GM12878 (cell line): ENCODE measurements around the gene CBFA2T3. TPM values are rescaled to one million over a fixed set of nuclear protein-coding genes. Genes with fewer than 3 reads are reported as not detected.

Experiments used
- ATAC-seq: fragments of 200-7000 bp; cut with Tn5 transposase; 3 replicates; pipeline ENCODE4 v1.9.1; 2020; ENCODE audit warnings: mild to moderate bottlenecking, moderate library complexity
- BruUV-seq: library from RNA; stranded (reverse); fragments of 400-500 nt; replicated peaks from 2 replicates; lab custom pipeline; 2021; lab: Mats Ljungman, UMichigan
- CTCF ChIA-PET: fragments of 300-600 bp; sonication (Branson Sonifier 250); formaldehyde crosslinking; extraction: SDS; loops from one replicate; lab custom pipeline; 2021; ENCODE audit warnings: inconsistent platforms; lab: Yijun Ruan, JAX
- POLR2A ChIA-PET: fragments of 350-600 bp; formaldehyde crosslinking; extraction: SDS; loops from one replicate; lab custom pipeline; 2021; ENCODE audit warnings: inconsistent platforms; lab: Charles Lee
- RAD21 ChIA-PET: fragments of 300-600 bp; sonication (Branson Sonifier 250); formaldehyde crosslinking; loops from one replicate; lab custom pipeline; 2023; ENCODE audit warnings: antibody characterized with exemption; ENCODE audit not compliant: unreplicated experiment; lab: Charles Lee
- SMC1A ChIA-PET: fragments of 300-600 bp; sonication (Branson Sonifier 250); formaldehyde crosslinking; loops from one replicate; lab custom pipeline; 2023; ENCODE audit not compliant: unreplicated experiment, uncharacterized antibody; lab: Charles Lee
- DNase-seq: peaks from one replicate; pipeline ENCODE4 v3.0.0-alpha.2; 2011; ENCODE audit warnings: low read depth, low spot score
- FAIRE-seq: peaks from 3 replicates; lab custom pipeline; 2011; peaks lifted over from hg19 to GRCh38; lab: Jason Lieb, UNC
- H2AFZ ChIP-seq: 2 replicates; pipeline ENCODE4 v1.6.0; 2011; ENCODE audit warnings: low read depth, low read length, control low read depth; ENCODE audit not compliant: control insufficient read depth
- H3K27ac ChIP-seq: 2 replicates; pipeline ENCODE4 v1.5.1; 2011; ENCODE audit warnings: control low read depth; ENCODE audit not compliant: control insufficient read depth, insufficient read depth
- H3K27me3 ChIP-seq, 2 experiments: replicated peaks in 1 of 2; 2 replicates each; pipeline versions ENCODE4 v1.6.0 to v1.6.1; 2011; ENCODE audit warnings: low read length in 1 of 2; ENCODE audit not compliant: control insufficient read depth in 2 of 2, insufficient read depth in 2 of 2
- H3K36me3 ChIP-seq, 2 experiments: 2 replicates each; pipeline ENCODE4 v1.5.1; 2011; ENCODE audit warnings: low read length in 1 of 2; ENCODE audit not compliant: control insufficient read depth in 2 of 2, insufficient read depth in 2 of 2
- H3K4me1 ChIP-seq: 2 replicates; pipeline ENCODE4 v1.6.1; 2011; ENCODE audit warnings: mild to moderate bottlenecking, low read length, moderate library complexity, mixed read lengths; ENCODE audit not compliant: control insufficient read depth, insufficient read depth
- H3K4me2 ChIP-seq: 2 replicates; pipeline ENCODE4 v1.6.0; 2011; ENCODE audit warnings: control low read depth; ENCODE audit not compliant: control insufficient read depth, insufficient read depth
- H3K4me3 ChIP-seq: fragments of 200-600 bp; sonication (generic); 2 replicates; pipeline ENCODE4 v1.5.1; 2016
- H3K79me2 ChIP-seq: 2 replicates; pipeline ENCODE4 v1.6.0; 2011; ENCODE audit warnings: low read length; ENCODE audit not compliant: control insufficient read depth, insufficient read depth
- H3K9ac ChIP-seq: 2 replicates; pipeline ENCODE4 v1.8.0; 2011; ENCODE audit warnings: low read length, control low read depth, mixed read lengths; ENCODE audit not compliant: control insufficient read depth, insufficient read depth
- H3K9me3 ChIP-seq: replicated peaks from 3 replicates; pipeline ENCODE4 v1.5.1; 2011; ENCODE audit warnings: mild to moderate bottlenecking, low read length; ENCODE audit not compliant: control insufficient read depth, insufficient read depth
- H4K20me1 ChIP-seq: 2 replicates; pipeline ENCODE4 v1.6.0; 2011; ENCODE audit not compliant: control insufficient read depth, insufficient read depth
- CBFB ChIP-seq: IDR thresholded peaks from 2 replicates; pipeline ENCODE4 v1.6.1; 2016; ENCODE audit warnings: antibody characterized with exemption, low read depth
- CEBPB ChIP-seq, 2 experiments: fragments of 150-350 bp in 1 of 2; IDR thresholded peaks; 2 replicates each; pipeline ENCODE4 v1.6.1; 2012 to 2014; ENCODE audit warnings: low read depth in 2 of 2, low read length in 2 of 2, borderline replicate concordance in 1 of 2, inconsistent platforms in 1 of 2
- FOXM1 ChIP-seq: IDR thresholded peaks from 2 replicates; pipeline ENCODE4 v1.6.1; 2012; ENCODE audit warnings: low read depth, mild to moderate bottlenecking, inconsistent platforms, low read length, moderate library complexity
- HCFC1 ChIP-seq: fragments of 150-350 bp; IDR thresholded peaks from 2 replicates; pipeline ENCODE4 v1.6.1; 2014; ENCODE audit warnings: low read length
- PBX3 ChIP-seq: IDR thresholded peaks from 2 replicates; pipeline ENCODE4 v1.6.1; 2011; ENCODE audit warnings: mild to moderate bottlenecking, low read depth, low read length, moderate library complexity; ENCODE audit not compliant: insufficient replicate concordance
- POLR2AphosphoS2 ChIP-seq: IDR thresholded peaks from 2 replicates; pipeline ENCODE4 v1.6.1; 2011; ENCODE audit warnings: low read depth, mild to moderate bottlenecking, low read length, improper control_type of control experiment, moderate library complexity
- RB1 ChIP-seq: fragments of 450-650 bp; formaldehyde crosslinking; IDR thresholded peaks from 2 replicates; pipeline ENCODE4 v1.6.1; 2017; ENCODE audit warnings: mild to moderate bottlenecking, borderline replicate concordance
- RCOR1 ChIP-seq: conservative IDR thresholded peaks from 2 replicates; pipeline ENCODE4 v1.6.1; 2012; ENCODE audit warnings: low read depth, low read length, improper control_type of control experiment
- SP1 ChIP-seq: IDR thresholded peaks from one replicate; pipeline ENCODE4 v1.6.1; 2011; ENCODE audit warnings: low read depth, low read length
- SREBF1 ChIP-seq: IDR thresholded peaks from 2 replicates; pipeline ENCODE4 v1.6.1; 2012; ENCODE audit warnings: mild to moderate bottlenecking, low read length
- TARDBP ChIP-seq: IDR thresholded peaks from 2 replicates; pipeline ENCODE4 v1.6.1; 2016; ENCODE audit warnings: borderline replicate concordance
- ZBTB4 ChIP-seq: fragments of 450-650 bp; formaldehyde crosslinking; IDR thresholded peaks from 2 replicates; pipeline ENCODE4 v1.4.0; 2022; ENCODE audit warnings: mild to moderate bottlenecking, moderate library complexity
- WGBS: methylation state at CpG from one replicate; pipeline ENCODE4 v1.1.6; 2016; ENCODE audit warnings: low lambda C conversion rate; ENCODE audit not compliant: insufficient replicate concordance, insufficient coverage; ENCODE audit errors: missing lambda C conversion rate; 5-methylcytosine and 5-hydroxymethylcytosine counted together
- in situ Hi-C: fragments of 300-500 bp; cut with MboI; formaldehyde crosslinking; loops from 9 replicates; pipeline ENCODE4 v1.14.3; 2018; ENCODE audit warnings: mixed read lengths
- intact Hi-C: fragments of 100-400 bp; cut with micrococcal nuclease; formaldehyde crosslinking; loops from one replicate; pipeline ENCODE4 v1.14.2; 2022; ENCODE audit not compliant: unreplicated experiment
- polyA plus RNA-seq, 11 experiments: library from polyadenylated mRNA; depleted of rRNA in 4 of 11; unstranded in 6 of 11; stranded (reverse) in 5 of 11; fragments of >200 nt; fragmentation: Nextera tagmentation in 4 of 11; fragmentation: Illumina TruSeq in 1 of 11; extraction: Ambion mirVana in 4 of 11; extraction: Trizol in 1 of 11; gene quantifications; 1 replicate in 1 of 11; 2 replicates in 10 of 11; pipeline versions ENCODE4 v1.2.1 to v1.2.3, GENCODE V29; 2011 to 2016; ENCODE audit warnings: inconsistent platforms in 2 of 11, missing spikeins in 2 of 11, low read depth in 1 of 11
- total RNA-seq, 4 experiments: library from RNA; depleted of rRNA in 3 of 4; stranded (reverse); fragments of >200 nt in 3 of 4; fragmentation: Illumina TruSeq in 1 of 4; extraction: Trizol in 1 of 4; gene quantifications; 2 replicates each; pipeline versions ENCODE4 v1.2.1 to v1.2.3, GENCODE V29; 2013 to 2021
- TF ChIP-seq, protein P1 (sequence below): IDR thresholded peaks from 2 replicates; pipeline ENCODE4 v1.6.1; 2012; ENCODE audit warnings: low read depth, low read length, improper control_type of control experiment

The CBFA2T3 gene
- total and polyA plus RNA-seq, 10 of the 15 experiments (the other 5 are each of a cell fraction or from before 2014, with no cell fraction given) = 0.69 to 42.6 (median 4.5) TPM

DNA sequence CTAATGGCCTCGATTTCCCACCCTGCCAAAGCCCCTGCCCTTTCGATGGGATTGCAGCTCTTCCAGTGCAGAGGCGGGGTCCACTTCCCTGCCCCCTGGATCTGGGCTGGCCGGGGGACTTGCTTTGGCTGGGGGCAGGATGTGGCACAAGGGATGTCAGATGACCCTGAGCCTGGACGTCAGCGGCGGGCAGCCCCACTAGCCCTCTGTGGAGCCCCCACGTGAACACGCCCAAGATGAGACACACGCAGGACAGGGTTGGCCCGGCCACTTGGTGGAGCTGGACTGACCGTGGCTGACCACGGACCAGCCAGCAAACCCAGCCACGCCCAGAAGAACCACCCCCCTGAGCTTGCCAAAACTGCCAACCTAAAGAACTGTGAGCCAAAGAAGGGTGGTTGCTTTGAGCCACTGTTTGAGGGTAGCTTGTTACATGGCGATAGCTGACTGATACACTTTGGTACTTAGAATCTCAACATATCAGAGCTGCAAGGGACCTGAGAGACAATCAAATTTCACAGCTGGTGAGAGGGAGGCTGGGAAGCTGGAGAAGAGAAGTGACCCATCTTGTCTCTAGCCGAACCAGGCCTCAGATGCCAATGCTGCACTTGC is 63.9 kb downstream of the CBFA2T3 start:
- Histone ChIP-seq H3K79me2 (no peaks in the 10 kb centered on the region; the same call in 1 of the 2 replicates), H3K9ac (no peak overlapping the region), H3K27ac (no peak overlapping the region), H3K36me3 (peaks cover 0 to 4% of the 10 kb centered on the region in 2 experiments; a peak in 3 of 4 replicates), H3K9me3 (no peaks in the 10 kb centered on the region), H3K27me3 (no peaks in the 10 kb centered on the region), H4K20me1 (no peaks in the 10 kb centered on the region), H2AFZ (no peak overlapping the region), H3K4me3 (no peak overlapping the region), H3K4me2 (no peak overlapping the region), H3K4me1 (no peaks in the 10 kb centered on the region)
- 98% methylated on average over 14 of the region's 16 CpGs for WGBS
- ChIA-PET RAD21 (no interaction called here), POLR2A (no interaction called here), SMC1A (interaction anchor here (0.7 kb wide), 1 partner anchor 16 kb away, joined by 3 read pairs; no protein-coding TSS in a partner anchor), CTCF (no interaction called here)
- DNase-seq = no peak
- intact Hi-C loops (no loop called here), in situ Hi-C loops (no loop called here)
- FAIRE-seq = no peak
- TF ChIP-seq, protein P1, sequence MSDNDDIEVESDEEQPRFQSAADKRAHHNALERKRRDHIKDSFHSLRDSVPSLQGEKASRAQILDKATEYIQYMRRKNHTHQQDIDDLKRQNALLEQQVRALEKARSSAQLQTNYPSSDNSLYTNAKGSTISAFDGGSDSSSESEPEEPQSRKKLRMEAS = no peak
- TF ChIP-seq HCFC1 = no peak
- TF ChIP-seq FOXM1 = no peak
- ATAC-seq = no peak
- BruUV-seq = no TSS peak

DNA sequence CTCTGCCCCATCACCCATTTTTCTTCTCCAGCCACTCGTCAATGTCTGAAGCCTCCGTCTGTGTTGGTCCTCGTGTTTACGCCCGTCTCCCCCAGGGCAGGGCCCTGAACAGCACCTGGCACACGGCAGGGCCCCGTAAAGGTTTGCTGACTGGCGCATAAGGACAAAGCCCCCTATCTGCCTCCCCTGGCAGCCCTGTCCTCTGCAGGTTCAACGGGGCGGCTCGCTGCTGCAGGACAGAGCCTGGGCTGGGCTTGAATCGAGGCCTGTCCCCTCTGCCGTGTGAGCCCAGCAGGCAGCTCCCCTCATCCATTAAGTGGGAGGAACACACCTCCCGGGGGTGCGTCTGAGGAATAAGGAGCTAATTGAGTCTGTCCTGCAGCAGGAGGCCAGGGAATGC is 64.5 kb downstream of the CBFA2T3 start:
- Histone ChIP-seq H3K9me3 (no peaks in the 10 kb centered on the region), H3K36me3 (peaks cover 0 to 4% of the 10 kb centered on the region in 2 experiments; a peak in 3 of 4 replicates), H4K20me1 (no peaks in the 10 kb centered on the region), H2AFZ (no peak overlapping the region), H3K4me1 (no peaks in the 10 kb centered on the region), H3K27ac (no peak overlapping the region), H3K27me3 (no peaks in the 10 kb centered on the region), H3K9ac (no peak overlapping the region), H3K4me3 (no peak overlapping the region), H3K4me2 (no peak overlapping the region), H3K79me2 (no peaks in the 10 kb centered on the region; the same call in 1 of the 2 replicates)
- ChIA-PET SMC1A (no interaction called here), POLR2A (no interaction called here), RAD21 (no interaction called here), CTCF (no interaction called here)
- WGBS = 90% methylated on average over 15 of the region's 15 CpGs
- BruUV-seq = no TSS peak
- no peak for ATAC-seq
- FAIRE-seq = no peak
- in situ Hi-C loops = no loop called here
- no peak for DNase-seq
- intact Hi-C loops = no loop called here
- TF ChIP-seq CEBPB (IDR thresholded peaks at IDR 0.05; ENCODE audit: borderline replicate concordance in 1 of 2, low read depth in 2 of 2, low read length in 2 of 2) (no peak), SP1 (no peak), PBX3 (no peak), SREBF1 (no peak), RB1 (no peak), RCOR1 (no peak), TARDBP (no peak), HCFC1 (no peak), ZBTB4 (CRISPR knock-in tag) (no peak), CBFB (no peak), POLR2AphosphoS2 (no peak)
